ENCODE measurements around the gene SIPA1.

- TF ChIP-seq CTCF (IDR thresholded peaks at IDR 0.05) (no peak), ZFX (IDR thresholded peaks at IDR 0.05; ENCODE audit: borderline replicate concordance) (no peak)
Observed at GRCh38 chr11:65657426-65657825, 19.5 kb downstream of the SIPA1 start.

All from 22Rv1 (cell line).